IPS-18a (cell line): ENCODE data around the gene BCL2L12.
"Not testable (repeated sequence)": the region's sequence is repeated elsewhere in the genome, so short reads cannot be mapped to it uniquely, and the experiment has no call there.

ENCODE experiments used
- H3K27ac ChIP-seq: one replicate; pipeline ENCODE4 v1.5.1; 2013; ENCODE audit warnings: low read length
- H3K27me3 ChIP-seq: one replicate; pipeline ENCODE4 v1.6.1; 2013; ENCODE audit warnings: mild to moderate bottlenecking, low read length; ENCODE audit not compliant: control insufficient read depth, insufficient read depth
- H3K36me3 ChIP-seq: one replicate; pipeline ENCODE4 v1.6.1; 2013; ENCODE audit warnings: low read depth, low read length; ENCODE audit not compliant: control insufficient read depth
- H3K4me1 ChIP-seq: one replicate; pipeline ENCODE4 v1.6.1; 2013; ENCODE audit warnings: low read depth, low read length; ENCODE audit not compliant: control insufficient read depth
- H3K4me3 ChIP-seq: one replicate; pipeline ENCODE4 v1.5.1; 2013; ENCODE audit warnings: low read length
- H3K9ac ChIP-seq: one replicate; pipeline ENCODE4 v1.6.1; 2013; ENCODE audit warnings: mild to moderate bottlenecking, low read length, moderate library complexity
- H3K9me3 ChIP-seq: one replicate; pipeline ENCODE4 v1.6.1; 2013; ENCODE audit warnings: low read depth, low read length; ENCODE audit not compliant: control insufficient read depth

Gene BCL2L12

DNA sequence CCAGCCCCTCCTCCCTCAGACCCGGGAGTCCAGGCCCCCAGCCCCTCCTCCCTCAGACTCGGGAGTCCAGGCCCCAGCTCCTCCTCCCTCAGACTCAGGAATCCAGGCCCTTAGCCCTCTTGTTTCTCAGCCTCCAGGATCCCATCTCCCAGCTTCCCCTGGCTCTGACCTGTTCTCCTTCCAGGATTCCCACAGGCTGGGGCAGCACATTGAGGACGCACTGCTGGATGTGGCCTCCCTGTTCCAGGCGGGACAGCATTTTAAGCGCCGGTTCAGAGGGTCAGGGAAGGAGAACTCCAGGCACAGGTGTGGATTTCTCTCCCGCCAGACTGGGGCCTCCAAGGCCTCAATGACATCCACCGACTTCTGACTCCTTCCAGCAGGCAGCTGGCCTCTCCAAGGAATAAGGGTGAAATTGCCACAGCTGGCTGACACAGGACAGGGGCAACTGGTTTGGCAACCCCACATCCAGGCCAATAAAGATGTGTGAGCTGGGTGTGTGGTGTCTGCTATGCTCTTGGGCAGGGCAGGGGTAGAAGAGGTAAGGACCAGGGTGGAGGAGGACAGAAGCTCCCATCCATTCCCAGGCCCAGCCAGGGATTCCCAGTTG lies 47.6 kb downstream of the BCL2L12 start:
- no peak overlapping the region for H3K27ac ChIP-seq
- no peaks in the 10 kb centered on the region for H3K27me3 ChIP-seq
- H3K9me3 ChIP-seq: no peaks in the 10 kb centered on the region
- H3K36me3 ChIP-seq: peaks cover 18% of the 10 kb centered on the region
- H3K4me3 ChIP-seq: no peak overlapping the region
- H3K4me1 ChIP-seq: peaks cover 3% of the 10 kb centered on the region
- no peak overlapping the region for H3K9ac ChIP-seq

DNA sequence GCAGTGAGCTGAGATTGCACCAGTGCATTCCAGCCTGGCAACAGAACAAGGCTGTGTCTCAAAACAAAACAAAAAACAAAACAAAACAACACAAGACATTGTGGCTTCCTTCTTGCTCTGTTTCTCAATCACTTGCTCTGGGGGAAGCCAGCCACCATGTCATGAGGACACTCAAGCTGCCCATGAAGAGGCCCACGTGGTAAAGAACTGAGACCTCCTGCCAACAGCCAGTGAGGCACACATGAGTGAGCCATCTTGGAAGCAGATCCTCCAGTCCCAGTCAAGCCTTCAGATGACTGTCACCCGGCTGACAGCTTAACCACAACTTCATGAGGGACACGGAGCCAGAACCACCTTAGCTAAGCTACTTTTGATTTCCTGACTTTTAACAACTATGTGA lies 50.4 kb downstream of the BCL2L12 start:
- Histone ChIP-seq H3K27ac (no peak overlapping the region), H3K36me3 (peaks cover 6% of the 10 kb centered on the region), H3K4me3 (no peak overlapping the region), H3K9ac (no peak overlapping the region), H3K27me3 (no peaks in the 10 kb centered on the region), H3K9me3 (no peaks in the 10 kb centered on the region), H3K4me1 (peaks cover 3% of the 10 kb centered on the region)

DNA sequence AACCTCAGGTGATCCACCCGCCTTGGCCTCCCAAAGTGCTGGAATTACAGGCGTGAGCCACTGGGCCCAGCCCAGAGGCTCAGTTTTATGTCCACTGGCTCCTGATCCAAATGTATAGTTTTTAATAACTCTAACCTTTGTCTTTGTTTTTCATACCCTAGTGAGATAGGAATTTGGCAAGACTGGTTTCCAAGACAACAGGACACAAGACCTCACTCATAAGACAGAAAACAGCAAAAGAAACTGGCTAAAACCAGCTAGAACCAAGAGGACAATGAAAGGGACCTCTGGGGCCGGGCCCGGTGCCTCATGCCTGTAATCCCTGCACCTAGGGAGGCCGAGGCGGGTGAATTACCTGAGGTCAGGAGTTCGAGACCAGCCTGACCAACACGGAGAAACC lies 52.8 kb downstream of the BCL2L12 start:
- Histone ChIP-seq H3K27me3 (no peaks in the 10 kb centered on the region), H3K27ac (no peak overlapping the region), H3K9me3 (no peaks in the 10 kb centered on the region), H3K36me3 (no peaks in the 10 kb centered on the region), H3K4me3 (no peak overlapping the region), H3K4me1 (no peaks in the 10 kb centered on the region), H3K9ac (no peak overlapping the region)

DNA sequence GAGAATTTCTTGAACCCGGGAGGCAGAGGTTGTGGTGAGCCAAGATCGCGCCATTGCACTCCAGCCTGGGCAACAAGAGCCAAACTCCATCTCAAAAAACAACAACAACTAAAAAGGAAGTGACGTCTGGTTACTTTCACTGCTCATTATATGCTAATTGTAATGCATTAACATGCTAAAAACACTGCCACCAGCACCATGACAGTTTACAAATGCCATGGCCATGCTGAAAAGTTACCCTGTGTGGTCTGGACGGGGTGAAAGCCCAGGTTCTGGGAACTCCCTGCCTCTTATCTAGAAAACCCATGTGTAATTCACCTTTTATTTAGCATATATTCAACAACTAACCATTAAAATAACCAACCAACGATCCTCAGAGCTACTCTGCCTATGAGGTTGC lies 53.3 kb downstream of the BCL2L12 start:
- H3K27me3 ChIP-seq: no peaks in the 10 kb centered on the region

DNA sequence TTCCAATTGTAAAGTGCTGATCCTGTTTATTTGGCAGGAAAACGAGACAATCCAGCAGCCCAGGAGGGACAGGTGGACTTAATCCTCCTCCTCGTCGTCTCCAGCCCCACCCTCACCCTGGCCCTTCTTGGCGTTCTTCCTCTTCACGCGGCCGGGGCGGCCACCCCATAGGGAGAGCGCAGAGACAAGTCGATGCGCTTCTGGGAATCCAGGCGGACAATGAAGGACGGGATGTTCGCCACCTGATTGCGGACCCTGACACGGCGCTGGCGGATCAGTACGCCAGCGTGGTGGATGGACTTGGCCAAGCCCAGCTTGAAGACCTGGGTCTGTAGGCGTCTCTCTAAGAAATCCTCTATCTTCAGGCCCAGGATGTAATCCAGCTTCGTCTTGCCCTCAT lies 53.7 kb downstream of the BCL2L12 start:
- not testable (repeated sequence) for H3K36me3 ChIP-seq, H3K9me3 ChIP-seq, H3K9ac ChIP-seq, H3K4me1 ChIP-seq, H3K27me3 ChIP-seq, H3K27ac ChIP-seq, H3K4me3 ChIP-seq

More for the DNA sequence above, 53.3 kb downstream of the BCL2L12 start:
- H3K9ac ChIP-seq: no peak overlapping the region
- H3K36me3 ChIP-seq: no peaks in the 10 kb centered on the region
- no peak overlapping the region for H3K27ac ChIP-seq
- H3K9me3 ChIP-seq: no peaks in the 10 kb centered on the region
- H3K4me3 ChIP-seq: no peak overlapping the region
- H3K4me1 ChIP-seq: no peaks in the 10 kb centered on the region
